HEK293 (cell line): ENCODE data around the gene FERMT2.

Experiments
- CTCF ChIA-PET: fragments of 350-600 bp; formaldehyde crosslinking; extraction: SDS; loops from one replicate; lab custom pipeline; 2021; ENCODE audit warnings: antibody characterized with exemption; lab: Yijun Ruan, JAX
- POLR2A ChIA-PET: fragments of 300-600 bp; formaldehyde crosslinking; extraction: SDS; loops from one replicate; lab custom pipeline; 2020; ENCODE audit warnings: antibody characterized with exemption, inconsistent platforms; lab: Yijun Ruan, JAX
- H3K27ac ChIP-seq: fragments of 200-500 bp; sonication (Bioruptor generic); 2 replicates; pipeline ENCODE4 v1.5.1; 2014; ENCODE audit warnings: low read depth, low read length, control low read depth, inconsistent platforms; ENCODE audit errors: extremely low read depth
- H3K36me3 ChIP-seq, 2 experiments: fragments of 200-500 bp in 1 of 2; sonication (Bioruptor generic) in 1 of 2; 1 replicate in 1 of 2; 2 replicates in 1 of 2; pipeline ENCODE4 v1.5.1; 2014 to 2017; ENCODE audit warnings: inconsistent platforms in 2 of 2, low read length in 2 of 2; ENCODE audit not compliant: control insufficient read depth in 2 of 2, insufficient read depth in 1 of 2
- H3K4me1 ChIP-seq: fragments of 200-500 bp; sonication (Bioruptor generic); 2 replicates; pipeline ENCODE4 v1.5.1; 2014; ENCODE audit warnings: mild to moderate bottlenecking, low read length, inconsistent platforms; ENCODE audit not compliant: control insufficient read depth, insufficient read depth
- H3K4me3 ChIP-seq: 2 replicates; pipeline ENCODE4 v1.5.1; 2011; ENCODE audit warnings: low read depth, mild to moderate bottlenecking, control low read depth, low read length, moderate library complexity
- H3K9me3 ChIP-seq: fragments of 200-500 bp; sonication (Bioruptor generic); 2 replicates; pipeline ENCODE4 v1.5.1; 2014; ENCODE audit warnings: low read depth, low read length, inconsistent platforms; ENCODE audit not compliant: control insufficient read depth, insufficient read depth
- TRIM28 ChIP-seq: IDR thresholded peaks from 2 replicates; pipeline ENCODE4 v1.6.1; 2011; ENCODE audit warnings: low read length, control low read depth, borderline replicate concordance
- ZBTB17 ChIP-seq: fragments of 450-650 bp; formaldehyde crosslinking; IDR thresholded peaks from 2 replicates; pipeline ENCODE4 v1.5.1; 2016; ENCODE audit warnings: missing biosample characterization, missing genetic modification characterization
- ZBTB21 ChIP-seq: fragments of 450-650 bp; formaldehyde crosslinking; IDR thresholded peaks from 2 replicates; pipeline ENCODE4 v1.5.1; 2017; ENCODE audit warnings: missing biosample characterization, missing genetic modification characterization
- ZBTB26 ChIP-seq: fragments of 450-650 bp; formaldehyde crosslinking; optimal IDR thresholded peaks from 2 replicates; pipeline ENCODE3; 2016; ENCODE audit warnings: missing biosample characterization, mild to moderate bottlenecking, missing genetic modification characterization
- ZBTB7A ChIP-seq: fragments of 450-650 bp; formaldehyde crosslinking; IDR thresholded peaks from 2 replicates; pipeline ENCODE4 v1.5.1; 2016; ENCODE audit warnings: low read depth, missing biosample characterization, missing genetic modification characterization
- ZFHX2 ChIP-seq: fragments of 450-650 bp; formaldehyde crosslinking; conservative IDR thresholded peaks from 2 replicates; pipeline ENCODE4 v1.5.1; 2016; ENCODE audit warnings: missing biosample characterization, missing genetic modification characterization
- ZFP37 ChIP-seq: fragments of 450-650 bp; formaldehyde crosslinking; IDR thresholded peaks from 2 replicates; pipeline ENCODE4 v1.5.1; 2016; ENCODE audit warnings: missing biosample characterization, missing genetic modification characterization
- ZNF112 ChIP-seq: fragments of 450-650 bp; formaldehyde crosslinking; IDR thresholded peaks from 2 replicates; pipeline ENCODE4 v1.5.0; 2017; ENCODE audit warnings: missing biosample characterization, missing genetic modification characterization
- ZNF157 ChIP-seq: fragments of 450-650 bp; formaldehyde crosslinking; IDR thresholded peaks from 2 replicates; pipeline ENCODE4 v1.5.1; 2016; ENCODE audit warnings: missing biosample characterization, missing genetic modification characterization
- ZNF214 ChIP-seq: fragments of 450-650 bp; formaldehyde crosslinking; IDR thresholded peaks from 2 replicates; pipeline ENCODE4 v1.5.1; 2017; ENCODE audit warnings: missing biosample characterization, mild to moderate bottlenecking, missing genetic modification characterization, borderline replicate concordance
- ZNF302 ChIP-seq: fragments of 450-650 bp; formaldehyde crosslinking; IDR thresholded peaks from 2 replicates; pipeline ENCODE4 v1.5.1; 2016; ENCODE audit warnings: missing biosample characterization, missing genetic modification characterization, low read depth
- ZNF391 ChIP-seq: fragments of 450-650 bp; formaldehyde crosslinking; IDR thresholded peaks from 2 replicates; pipeline ENCODE4 v1.5.1; 2016; ENCODE audit warnings: low read depth, missing biosample characterization, missing genetic modification characterization, borderline replicate concordance
- ZNF518A ChIP-seq: fragments of 450-650 bp; formaldehyde crosslinking; conservative IDR thresholded peaks from 2 replicates; pipeline ENCODE4 v1.5.1; 2016; ENCODE audit warnings: low read depth, missing biosample characterization, missing genetic modification characterization
- ZNF521 ChIP-seq: fragments of 450-650 bp; formaldehyde crosslinking; IDR thresholded peaks from 2 replicates; pipeline ENCODE4 v1.5.1; 2017; ENCODE audit warnings: missing biosample characterization, mild to moderate bottlenecking, missing genetic modification characterization
- ZNF692 ChIP-seq: fragments of 450-650 bp; formaldehyde crosslinking; IDR thresholded peaks from 2 replicates; pipeline ENCODE4 v1.5.1; 2016; ENCODE audit warnings: missing biosample characterization, missing genetic modification characterization
- ZNF704 ChIP-seq: fragments of 450-650 bp; formaldehyde crosslinking; IDR thresholded peaks from 2 replicates; pipeline ENCODE4 v1.5.1; 2016; ENCODE audit warnings: missing biosample characterization, missing genetic modification characterization

FERMT2 gene

GRCh38 chr14:52876806-52877205 is 74.0 kb downstream of the FERMT2 start:
- Histone ChIP-seq H3K36me3 (peaks cover 66 to 69% of the 10 kb centered on the region in 2 experiments), H3K27ac (no peak overlapping the region), H3K4me3 (no peak overlapping the region), H3K9me3 (no peaks in the 10 kb centered on the region), H3K4me1 (no peaks in the 10 kb centered on the region)
- ChIA-PET POLR2A (no interaction called here), CTCF (no interaction called here)
- TF ChIP-seq ZFP37 (tag by site-specific recombination): no peak
- TF ChIP-seq ZNF157 (tag by site-specific recombination): no peak
- TF ChIP-seq ZBTB26: no peak
- TF ChIP-seq TRIM28: no peak
- TF ChIP-seq ZNF391 (tag by site-specific recombination): no peak
- TF ChIP-seq ZBTB17 (tag by site-specific recombination): no peak
- TF ChIP-seq ZNF692: no peak
- TF ChIP-seq ZNF518A: no peak
- TF ChIP-seq ZNF521 (tag by site-specific recombination): no peak
- no peak for TF ChIP-seq ZNF214 (tag by site-specific recombination)

GRCh38 chr14:52876311-52876710 is 74.5 kb downstream of the FERMT2 start:
- CTCF ChIA-PET: no interaction called here
- H3K36me3 ChIP-seq: peaks cover 66 to 74% of the 10 kb centered on the region in 2 experiments
- H3K4me3 ChIP-seq: no peak overlapping the region
- H3K9me3 ChIP-seq: no peaks in the 10 kb centered on the region
- POLR2A ChIA-PET: no interaction called here
- H3K27ac ChIP-seq: no peak overlapping the region
- H3K4me1 ChIP-seq: no peaks in the 10 kb centered on the region
- no peak for TF ChIP-seq ZNF704 (tag by site-specific recombination)
- TF ChIP-seq ZNF112 (tag by site-specific recombination): no peak
- TF ChIP-seq ZBTB21 (tag by site-specific recombination): no peak
- TF ChIP-seq ZFHX2 (tag by site-specific recombination): no peak
- no peak for TF ChIP-seq ZBTB7A (tag by site-specific recombination)
- no peak for TF ChIP-seq ZNF302 (tag by site-specific recombination)
